HG03469 (cell line): ENCODE results near the gene PRLHR.

ENCODE experiments used
- ATAC-seq: cut with Tn5 transposase; IDR thresholded peaks from one replicate; pipeline ENCODE4 v1.9.1; 2021; ENCODE audit warnings: mild to moderate bottlenecking, moderate library complexity, moderate number of reproducible peaks; ENCODE audit not compliant: unreplicated experiment

Gene PRLHR

DNA sequence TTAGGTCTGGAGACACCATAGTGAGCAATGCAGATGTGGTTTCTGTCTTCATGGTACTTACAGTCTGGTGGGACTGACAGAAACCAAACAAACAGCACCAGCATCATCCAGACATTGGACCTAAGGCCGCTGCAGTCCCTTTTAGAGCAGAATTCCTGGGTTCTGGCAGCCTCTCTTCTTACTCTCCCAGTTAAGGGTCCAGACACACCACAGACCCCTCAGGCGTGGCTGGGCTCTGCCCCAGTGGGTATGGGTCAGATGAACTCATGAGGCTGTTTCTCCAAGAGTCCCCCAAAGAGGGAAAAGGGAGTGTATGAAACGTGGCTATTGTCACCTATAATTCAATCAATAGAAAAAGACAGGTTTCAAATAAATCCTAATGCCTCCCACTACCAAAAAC lies 31.3 kb downstream of the PRLHR start:
- ATAC-seq = no peak

DNA sequence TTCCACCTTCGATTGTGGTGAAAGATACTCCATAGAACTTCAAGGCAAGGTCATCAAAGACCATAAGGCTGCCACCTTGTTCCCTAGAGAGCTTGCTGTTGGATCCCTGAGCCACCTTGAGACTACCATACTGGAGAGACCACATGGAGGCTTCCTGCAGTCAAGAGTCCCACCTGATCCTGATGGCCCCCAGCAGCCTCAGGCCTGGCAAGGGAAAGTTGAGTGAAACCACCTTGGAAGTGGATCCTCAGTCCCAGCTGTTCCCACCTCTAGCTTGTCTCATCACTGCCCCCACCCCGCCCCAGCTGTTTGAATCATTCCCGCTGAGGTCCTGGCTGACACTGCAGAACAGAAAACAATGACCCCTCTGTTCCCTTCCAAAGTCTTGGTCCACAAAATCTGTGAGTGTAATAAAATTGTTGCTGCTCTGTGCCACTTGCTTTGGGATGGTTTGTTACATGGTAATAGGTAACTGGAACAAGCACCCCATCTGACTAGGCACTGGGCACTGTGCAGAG lies 32.0 kb downstream of the PRLHR start:
- no peak for ATAC-seq

DNA sequence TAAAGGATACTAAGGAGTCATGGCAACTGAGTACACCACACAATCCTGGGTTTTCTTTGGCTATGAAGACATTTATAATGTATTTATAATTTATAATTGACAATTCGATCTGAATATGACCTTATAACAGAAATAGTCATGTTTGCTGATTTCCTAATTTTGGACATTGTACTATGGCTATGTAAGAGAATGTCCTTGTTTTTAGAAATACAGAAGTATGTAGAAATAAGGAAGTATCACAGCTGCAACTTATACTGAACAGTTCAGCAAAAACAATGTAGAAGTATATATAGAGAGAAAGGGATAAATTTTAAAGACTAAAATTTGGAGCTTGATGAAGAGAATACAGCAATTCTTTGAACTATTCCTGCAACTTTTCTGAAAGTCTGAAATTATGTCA lies 32.6 kb downstream of the PRLHR start:
- ATAC-seq = no peak

DNA sequence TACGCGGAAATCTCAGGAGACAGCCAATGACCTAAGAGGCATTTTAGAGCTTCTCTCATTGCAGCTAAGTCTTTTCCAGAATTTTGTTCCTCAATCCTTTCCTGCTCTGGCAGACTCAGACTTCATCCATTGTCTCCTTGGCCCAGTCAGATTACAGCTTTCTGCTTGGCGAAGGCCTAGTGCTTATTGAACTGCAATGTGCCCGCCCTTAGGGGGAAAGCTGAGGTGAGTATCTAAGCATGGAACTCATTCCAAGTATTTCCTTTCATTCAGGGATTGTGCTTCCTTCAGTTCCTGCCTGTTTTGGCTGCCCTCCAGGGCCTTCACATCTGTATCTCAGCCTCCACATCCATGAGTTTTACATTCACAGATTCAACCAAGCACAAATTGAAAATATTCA lies 37.5 kb downstream of the PRLHR start:
- ATAC-seq = no peak

DNA sequence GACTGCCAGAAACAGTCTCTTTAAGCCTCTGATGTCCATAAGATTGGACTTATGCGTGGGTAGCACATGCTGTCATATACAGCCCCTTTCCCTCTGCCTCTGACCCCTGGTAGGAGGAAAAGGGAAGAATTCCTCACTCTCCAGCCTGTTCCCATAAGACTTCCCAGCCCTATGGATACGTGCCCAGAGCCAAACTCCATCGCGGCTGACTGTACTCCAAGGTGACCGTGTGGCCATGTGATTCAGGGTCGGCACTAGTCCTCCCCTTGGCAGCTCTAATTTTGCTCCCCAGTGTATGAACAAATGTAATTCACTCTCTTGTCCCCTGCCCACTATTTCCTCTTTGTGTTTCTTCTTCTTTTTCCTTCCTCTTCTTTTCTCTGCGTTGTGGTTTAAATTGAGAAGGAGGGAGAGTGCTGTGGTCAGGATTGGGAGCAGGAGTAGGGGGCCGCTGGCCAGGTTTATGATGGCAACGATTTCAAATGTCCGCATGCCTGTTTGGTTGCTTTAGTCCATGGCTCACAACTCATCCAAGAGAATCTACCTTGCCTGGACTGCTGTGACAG lies 43.8 kb downstream of the PRLHR start:
- ATAC-seq = no peak

DNA sequence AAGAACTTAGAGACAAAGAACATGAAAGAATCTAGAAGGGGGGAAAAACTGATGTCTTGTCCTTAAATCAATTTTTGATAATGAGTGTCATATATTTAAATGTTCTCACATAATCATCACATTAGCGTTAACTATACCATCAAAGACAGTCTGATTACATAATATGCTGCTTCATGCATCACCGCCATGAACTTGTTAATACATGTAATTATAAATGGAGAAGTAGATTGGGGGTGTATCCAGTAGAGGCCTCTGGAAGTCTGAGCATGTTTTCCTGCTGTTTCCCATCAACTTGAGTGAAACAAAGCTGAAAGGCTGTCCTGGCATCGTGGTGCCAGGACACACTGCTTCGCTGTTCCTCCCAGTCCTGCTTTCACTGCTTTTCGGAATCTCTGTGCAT lies 48.2 kb downstream of the PRLHR start:
- no peak for ATAC-seq

DNA sequence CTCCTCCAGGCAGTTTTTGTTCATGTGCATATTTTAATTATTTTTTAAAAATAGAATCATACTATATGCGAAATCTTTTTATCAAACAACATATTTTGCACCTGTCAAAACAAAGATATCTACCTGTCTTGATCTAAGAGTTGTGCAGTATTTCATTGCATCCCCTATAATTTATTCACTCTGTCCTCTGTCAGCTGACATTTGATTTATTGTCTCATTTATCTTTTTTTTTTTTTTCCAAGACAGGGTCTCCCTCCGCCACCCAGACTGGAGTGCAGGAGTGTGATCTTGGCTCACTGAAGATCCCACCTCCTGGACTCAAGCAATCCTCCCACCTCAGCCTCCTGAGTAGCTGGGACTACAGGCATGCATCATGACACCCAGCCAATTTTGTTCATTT lies 49.0 kb downstream of the PRLHR start:
- ATAC-seq = no peak

DNA sequence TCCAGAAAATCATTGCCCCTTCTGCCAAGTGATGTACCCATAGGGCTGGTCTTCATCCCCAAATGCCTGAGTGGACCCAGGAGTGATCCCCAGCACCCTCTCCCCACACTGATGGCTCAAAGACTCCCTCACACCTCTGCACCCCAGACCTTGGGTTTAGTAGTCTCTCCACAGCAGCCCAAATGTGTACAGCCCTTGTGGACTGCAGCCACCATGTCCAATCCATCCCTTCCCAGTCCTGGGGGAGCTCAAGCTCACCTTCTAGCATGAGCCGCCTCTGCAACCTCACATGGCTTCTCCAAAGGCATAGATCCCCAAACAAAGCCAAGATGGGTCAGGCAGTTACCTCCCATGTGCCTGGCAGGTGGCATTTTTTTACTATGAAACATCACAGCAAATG lies 50.1 kb downstream of the PRLHR start:
- ATAC-seq = no peak

DNA sequence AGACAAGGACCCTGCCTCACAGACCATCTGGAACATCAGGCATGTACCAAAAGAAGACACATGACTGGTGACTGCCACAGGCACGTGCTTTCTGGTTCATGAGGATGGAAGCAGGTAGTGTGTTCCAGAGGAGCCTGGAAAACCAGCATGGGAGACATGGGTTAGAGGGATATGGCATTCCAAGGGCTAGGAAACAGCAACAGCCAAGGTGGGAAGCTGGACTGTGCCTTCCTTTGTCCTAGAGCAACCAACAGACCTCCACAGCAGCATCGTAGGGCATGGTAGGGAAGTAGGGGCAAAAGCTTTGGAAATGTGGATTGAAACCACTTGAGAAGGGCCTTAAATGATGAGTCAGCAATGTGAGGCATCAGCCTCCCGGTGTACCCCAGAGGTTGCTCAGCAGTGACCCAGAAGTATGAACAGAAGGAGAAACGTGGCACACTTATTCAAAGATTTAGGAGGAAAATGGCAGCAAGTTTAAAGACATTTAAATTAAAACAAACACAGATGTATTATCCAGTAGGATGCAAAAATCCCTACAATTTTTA lies 51.0 kb downstream of the PRLHR start:
- ATAC-seq = no peak

DNA sequence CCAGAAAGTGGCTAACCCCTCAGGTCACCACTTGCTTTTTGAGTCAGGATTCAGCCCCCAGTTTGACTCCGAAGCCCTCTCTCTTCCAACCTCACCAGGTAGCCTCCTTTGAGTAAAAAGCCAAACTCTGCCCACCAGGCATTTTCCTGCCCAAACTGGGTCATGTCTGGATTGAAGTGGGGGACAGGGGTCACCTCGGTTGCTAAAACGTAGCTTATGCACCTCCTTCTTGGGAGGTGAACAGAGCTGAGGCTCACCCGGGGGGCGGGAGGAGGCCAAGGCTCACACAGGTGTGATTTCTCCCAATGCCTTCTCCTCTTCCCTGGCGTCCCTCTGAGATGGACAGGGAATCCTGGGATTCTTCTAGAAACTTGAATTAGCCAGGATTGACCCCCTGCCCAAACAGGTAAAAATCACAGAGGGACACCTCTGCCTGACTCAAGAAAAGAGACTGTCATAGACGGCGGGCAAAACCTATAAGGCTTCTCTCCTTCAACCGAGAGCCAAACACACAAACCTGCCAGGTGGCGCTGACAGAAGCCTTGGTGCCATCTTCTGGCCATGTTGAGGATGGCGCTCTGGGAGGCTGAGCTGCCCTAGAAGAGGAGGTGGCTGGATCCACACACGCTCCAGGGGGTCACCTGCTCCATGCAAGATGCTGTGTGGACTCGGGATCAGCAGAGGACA lies 51.6 kb downstream of the PRLHR start:
- no peak for ATAC-seq

DNA sequence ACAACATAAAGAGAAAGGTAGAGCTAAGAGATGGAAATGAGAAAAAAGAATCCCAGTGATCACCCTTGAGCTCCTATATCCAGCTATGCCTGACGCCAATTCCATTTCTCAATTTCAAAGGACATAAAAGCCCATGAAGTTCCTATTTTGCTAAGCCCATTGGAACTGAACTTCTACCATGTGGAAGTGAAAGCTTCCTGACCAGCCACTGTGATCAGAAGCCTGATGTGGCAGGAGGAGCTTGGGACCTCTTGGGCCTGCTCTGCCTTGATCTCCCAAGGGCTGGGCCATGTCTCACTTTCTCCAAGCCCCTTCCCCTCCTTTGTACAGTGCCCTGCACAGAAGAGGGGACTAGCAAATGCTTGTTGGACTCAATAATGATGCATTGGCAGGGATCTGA lies 52.7 kb downstream of the PRLHR start:
- ATAC-seq = no peak

DNA sequence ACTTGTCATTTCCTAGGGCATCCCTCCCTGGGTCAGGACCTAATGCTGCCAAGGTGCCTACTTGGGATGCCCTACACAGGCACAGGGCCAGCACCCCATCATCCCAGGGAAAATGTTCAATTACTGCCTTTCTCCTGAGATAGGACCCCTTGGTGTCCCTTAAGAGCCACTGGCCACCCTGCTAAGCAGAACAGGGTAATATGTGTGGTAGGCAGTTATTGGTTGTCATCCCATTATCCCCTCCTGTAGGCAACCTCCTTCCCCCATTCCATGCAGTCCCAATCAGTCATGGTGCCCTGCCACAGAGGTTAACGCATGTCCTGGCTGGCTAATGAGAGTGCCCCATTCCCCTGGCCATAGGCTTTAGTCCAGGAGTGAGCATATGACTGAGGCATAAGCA lies 53.2 kb downstream of the PRLHR start:
- ATAC-seq = no peak

DNA sequence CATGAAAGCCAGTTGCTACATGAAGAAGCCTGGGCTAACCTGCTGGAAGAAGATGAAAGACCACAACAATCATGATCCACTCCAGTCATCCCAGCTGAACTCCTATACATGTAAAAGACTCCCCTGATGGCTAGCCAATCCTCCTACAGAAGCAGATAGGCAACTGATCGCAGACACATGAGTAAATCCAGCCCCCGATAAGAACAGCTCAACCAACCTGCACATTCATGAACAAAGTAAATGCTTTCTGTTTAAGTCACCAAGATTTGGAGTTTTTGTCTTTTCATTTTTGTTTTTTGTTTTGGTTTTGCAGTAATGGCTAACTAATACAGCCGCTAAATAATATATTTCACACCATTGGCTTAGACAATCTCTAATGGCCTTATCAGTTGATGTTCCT lies 53.7 kb downstream of the PRLHR start:
- no peak for ATAC-seq
